HEK293T (cell line): Measurements from ENCODE around the gene MACROD2.
A peak's percentile ranks its signal among the peaks of the same experiment; 100 is the strongest.

Experiments used
- CTCF ChIA-PET: fragments of 350-600 bp; formaldehyde crosslinking; extraction: SDS; loops from one replicate; lab custom pipeline; 2021; ENCODE audit warnings: antibody characterized with exemption, inconsistent platforms; lab: Yijun Ruan, JAX
- POLR2A ChIA-PET: fragments of 350-600 bp; formaldehyde crosslinking; extraction: SDS; loops from one replicate; lab custom pipeline; 2020; ENCODE audit warnings: antibody characterized with exemption, inconsistent platforms; lab: Yijun Ruan, JAX
- DNase-seq: peaks from one replicate; pipeline ENCODE4 v3.0.0; 2012; ENCODE audit warnings: mixed read lengths; ENCODE audit errors: extremely low spot score
- ARNT ChIP-seq: fragments of 450-650 bp; IDR thresholded peaks from 2 replicates; pipeline ENCODE4 v1.6.1; 2017; ENCODE audit warnings: mild to moderate bottlenecking
- BHLHE40 ChIP-seq: fragments of 450-650 bp; IDR thresholded peaks from 2 replicates; pipeline ENCODE4 v1.6.1; 2016; ENCODE audit warnings: mild to moderate bottlenecking, moderate library complexity, borderline replicate concordance
- CTBP1 ChIP-seq: fragments of 450-650 bp; IDR thresholded peaks from 2 replicates; pipeline ENCODE4 v1.6.1; 2016; ENCODE audit warnings: borderline replicate concordance
- ELF4 ChIP-seq: fragments of 450-650 bp; IDR thresholded peaks from 2 replicates; pipeline ENCODE4 v1.6.1; 2017; ENCODE audit warnings: antibody characterized with exemption
- FOXA1 ChIP-seq: fragments of 450-650 bp; IDR thresholded peaks from 2 replicates; pipeline ENCODE4 v1.6.1; 2016; ENCODE audit warnings: mild to moderate bottlenecking
- FOXK2 ChIP-seq: fragments of 450-650 bp; IDR thresholded peaks from 2 replicates; pipeline ENCODE4 v1.6.1; 2016; ENCODE audit warnings: mild to moderate bottlenecking
- FOXM1 ChIP-seq: fragments of 450-650 bp; IDR thresholded peaks from 2 replicates; pipeline ENCODE4 v1.6.1; 2017; ENCODE audit warnings: mild to moderate bottlenecking, borderline replicate concordance
- HDGF ChIP-seq: fragments of 450-650 bp; IDR thresholded peaks from 2 replicates; pipeline ENCODE4 v1.6.1; 2017; ENCODE audit warnings: antibody characterized with exemption, borderline replicate concordance
- L3MBTL2 ChIP-seq: fragments of 450-650 bp; conservative IDR thresholded peaks from 2 replicates; pipeline ENCODE4 v1.6.1; 2016; ENCODE audit warnings: mild to moderate bottlenecking
- LEF1 ChIP-seq: fragments of 450-650 bp; IDR thresholded peaks from 2 replicates; pipeline ENCODE4 v1.6.1; 2017; ENCODE audit warnings: mild to moderate bottlenecking, borderline replicate concordance
- NFRKB ChIP-seq: fragments of 450-650 bp; IDR thresholded peaks from 2 replicates; pipeline ENCODE4 v1.6.1; 2016; ENCODE audit warnings: mild to moderate bottlenecking, moderate library complexity
- SP1 ChIP-seq: fragments of 450-650 bp; IDR thresholded peaks from 2 replicates; pipeline ENCODE4 v1.6.1; 2017
- SUZ12 ChIP-seq: fragments of 450-650 bp; IDR thresholded peaks from 2 replicates; pipeline ENCODE4 v1.6.1; 2016; ENCODE audit warnings: mild to moderate bottlenecking
- TARDBP ChIP-seq: fragments of 450-650 bp; IDR thresholded peaks from 2 replicates; pipeline ENCODE4 v1.6.1; 2016
- ZNF384 ChIP-seq: fragments of 450-650 bp; IDR thresholded peaks from 2 replicates; pipeline ENCODE4 v1.6.1; 2016
- TF ChIP-seq, protein P1 (sequence below): fragments of 450-650 bp; IDR thresholded peaks from 2 replicates; pipeline ENCODE4 v1.6.1; 2016

Gene MACROD2

DNA sequence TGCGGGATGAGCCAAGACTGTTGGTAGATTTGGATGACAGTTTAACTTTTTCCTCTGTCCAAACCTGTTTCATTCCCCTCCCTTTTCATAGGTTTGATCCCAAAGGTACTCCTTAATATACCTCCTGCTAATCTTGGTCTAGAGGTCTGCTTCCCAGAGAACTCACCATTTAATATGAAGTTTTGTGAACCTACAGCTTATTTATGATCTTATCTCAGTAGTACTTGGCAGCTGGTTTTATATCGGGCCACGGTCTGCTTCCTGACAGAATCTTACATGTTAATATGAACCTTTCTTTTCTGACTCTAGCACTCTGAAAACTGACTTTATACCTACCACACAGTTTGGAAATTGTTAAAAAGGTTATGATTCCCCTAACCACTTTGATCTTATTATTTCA is 138.7 kb downstream of the MACROD2 start:
- no peak for TF ChIP-seq HDGF
- no peak for TF ChIP-seq TARDBP
- TF ChIP-seq L3MBTL2, result no peak
- no peak for TF ChIP-seq SP1
- TF ChIP-seq SUZ12, result no peak
- TF ChIP-seq BHLHE40, result no peak
- ChIA-PET POLR2A (no interaction called here), CTCF (no interaction called here)
- no peak for DNase-seq

DNA sequence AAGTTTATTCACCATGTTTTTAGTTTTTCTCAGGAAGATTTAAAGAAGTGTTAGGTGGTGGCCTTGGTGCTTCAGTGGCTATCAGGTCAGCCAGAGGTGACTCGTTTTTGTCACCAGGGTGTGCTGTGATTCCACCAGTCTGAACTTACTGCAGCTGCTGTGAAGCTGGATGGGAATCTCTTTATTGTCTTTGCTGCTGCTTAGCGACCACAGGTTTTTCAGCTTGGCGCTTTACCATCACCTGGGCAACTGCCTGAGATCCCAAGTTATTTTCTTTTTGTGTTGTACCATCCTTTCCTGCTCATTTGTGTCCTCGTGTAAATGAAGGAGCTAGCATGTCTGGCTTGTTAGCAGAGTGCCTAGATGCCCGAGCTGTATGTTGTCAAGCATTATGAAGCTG is 146.9 kb downstream of the MACROD2 start:
- CTCF ChIA-PET, result interaction anchor here (0.8 to 2.2 kb wide), 4 partner anchors 31 to 195 kb away, joined by 3 to 7 read pairs (median 6); partner anchors contain the start of gene FLRT3
- POLR2A ChIA-PET, result interaction anchor here (1.8 kb wide), 1 partner anchor 195 kb away, joined by 9 read pairs; the partner anchor contains the start of gene FLRT3
- DNase-seq, result peak; percentile 70
- TF ChIP-seq L3MBTL2 (no peak), TARDBP (no peak), CTBP1 (no peak), SUZ12 (no peak)

DNA sequence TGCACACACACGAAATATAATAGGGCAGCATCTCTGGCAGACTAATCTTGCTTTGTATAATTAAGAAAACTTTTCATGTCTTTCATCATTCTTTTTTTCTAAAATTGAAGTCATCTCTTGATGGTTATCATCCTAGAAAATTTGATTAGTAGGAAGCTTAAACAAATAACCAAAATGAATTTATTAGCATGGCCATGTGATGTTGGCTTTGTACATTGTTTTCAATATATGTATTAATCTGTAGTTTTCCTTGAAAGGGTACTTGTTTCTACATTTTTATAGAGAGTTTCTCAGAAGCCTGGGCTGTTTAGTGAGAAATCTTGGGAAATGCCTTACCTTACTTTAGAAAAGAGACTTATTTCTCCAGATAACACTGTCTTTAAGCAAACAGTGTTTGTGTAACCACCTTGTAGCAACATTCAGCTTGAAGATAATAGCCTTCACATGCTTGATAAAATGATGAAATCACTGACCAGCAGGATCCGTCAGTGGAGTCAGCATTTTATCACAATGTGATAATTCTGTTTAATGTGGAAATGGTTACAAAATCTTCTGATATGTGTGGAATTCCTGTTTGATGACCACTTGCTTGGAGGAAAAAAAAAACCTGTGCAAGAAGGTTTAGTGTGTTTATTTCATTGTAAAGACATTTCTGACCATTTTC is 147.8 kb downstream of the MACROD2 start:
- DNase-seq, result no peak
- POLR2A ChIA-PET, result interaction anchor here (0.5 to 1.8 kb wide), 2 partner anchors 194 to 323 kb away, joined by 4 to 9 read pairs; partner anchors contain the start of gene FLRT3
- CTCF ChIA-PET, result interaction anchor here (1.4 to 2.2 kb wide), 3 partner anchors 48 to 194 kb away, joined by 4 to 7 read pairs (median 7); partner anchors contain the start of gene FLRT3
- TF ChIP-seq L3MBTL2 (no peak), FOXK2 (no peak)

DNA sequence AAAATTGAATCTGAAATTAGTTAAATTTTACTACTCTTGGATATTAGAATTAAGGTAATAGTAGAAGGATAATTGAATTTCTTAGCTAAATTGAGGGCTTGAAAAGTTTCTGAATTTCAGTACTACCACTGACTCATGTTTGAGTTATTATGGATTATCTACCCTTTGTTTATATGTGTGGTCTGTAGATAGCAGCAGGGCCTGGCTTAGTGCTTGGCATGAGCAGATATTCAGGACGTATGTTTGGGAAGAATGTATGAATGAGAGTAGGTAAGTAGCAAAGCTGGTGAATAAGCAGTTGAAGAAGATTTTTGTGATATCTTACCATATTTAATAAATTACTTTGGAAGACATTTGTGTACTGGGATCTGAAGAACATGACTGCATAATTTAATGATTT is 152.7 kb downstream of the MACROD2 start:
- ChIA-PET POLR2A (no interaction called here), CTCF (interaction anchor here (0.6 kb wide), 1 partner anchor 136 kb away, joined by 3 read pairs; no protein-coding TSS in a partner anchor)
- TF ChIP-seq SP1, result no peak
- no peak for TF ChIP-seq SUZ12
- no peak for TF ChIP-seq BHLHE40
- no peak for DNase-seq

DNA sequence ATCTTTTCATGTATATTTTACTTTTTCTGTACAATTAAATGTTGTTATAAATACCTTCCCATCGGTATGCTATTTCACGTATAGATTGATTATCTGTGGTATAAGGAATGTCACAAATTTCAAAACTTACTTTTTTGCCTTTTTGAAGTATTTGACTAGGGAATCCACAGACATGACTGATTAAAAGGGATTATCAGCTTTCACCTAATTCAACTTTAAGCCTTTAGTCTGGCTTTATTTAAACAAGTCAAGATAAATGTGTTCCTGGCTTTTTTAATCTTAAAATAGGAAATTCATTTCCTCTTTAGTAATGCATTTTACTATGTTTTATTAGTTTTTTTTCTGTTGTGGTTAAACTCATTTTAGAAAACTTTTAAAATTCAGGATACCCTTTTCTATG is 160.0 kb downstream of the MACROD2 start:
- ChIA-PET POLR2A (interaction anchor here (1.1 kb wide), 1 partner anchor 10 kb away, joined by 3 read pairs; no protein-coding TSS in a partner anchor), CTCF (interaction anchor here (0.6 to 1.2 kb wide), 2 partner anchors 39 to 1278 kb away, joined by 3 to 8 read pairs; no protein-coding TSS in a partner anchor)
- no peak for DNase-seq
- TF ChIP-seq FOXA1 (no peak), BHLHE40 (no peak), FOXM1 (no peak), LEF1 (no peak), SP1 (no peak), CTBP1 (no peak), ZNF384 (no peak), TARDBP (no peak), L3MBTL2 (no peak), HDGF (no peak), NFRKB (no peak), ARNT (no peak), SUZ12 (no peak), ELF4 (no peak), FOXK2 (no peak)
- TF ChIP-seq, protein P1, sequence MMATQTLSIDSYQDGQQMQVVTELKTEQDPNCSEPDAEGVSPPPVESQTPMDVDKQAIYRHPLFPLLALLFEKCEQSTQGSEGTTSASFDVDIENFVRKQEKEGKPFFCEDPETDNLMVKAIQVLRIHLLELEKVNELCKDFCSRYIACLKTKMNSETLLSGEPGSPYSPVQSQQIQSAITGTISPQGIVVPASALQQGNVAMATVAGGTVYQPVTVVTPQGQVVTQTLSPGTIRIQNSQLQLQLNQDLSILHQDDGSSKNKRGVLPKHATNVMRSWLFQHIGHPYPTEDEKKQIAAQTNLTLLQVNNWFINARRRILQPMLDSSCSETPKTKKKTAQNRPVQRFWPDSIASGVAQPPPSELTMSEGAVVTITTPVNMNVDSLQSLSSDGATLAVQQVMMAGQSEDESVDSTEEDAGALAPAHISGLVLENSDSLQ, result no peak

DNA sequence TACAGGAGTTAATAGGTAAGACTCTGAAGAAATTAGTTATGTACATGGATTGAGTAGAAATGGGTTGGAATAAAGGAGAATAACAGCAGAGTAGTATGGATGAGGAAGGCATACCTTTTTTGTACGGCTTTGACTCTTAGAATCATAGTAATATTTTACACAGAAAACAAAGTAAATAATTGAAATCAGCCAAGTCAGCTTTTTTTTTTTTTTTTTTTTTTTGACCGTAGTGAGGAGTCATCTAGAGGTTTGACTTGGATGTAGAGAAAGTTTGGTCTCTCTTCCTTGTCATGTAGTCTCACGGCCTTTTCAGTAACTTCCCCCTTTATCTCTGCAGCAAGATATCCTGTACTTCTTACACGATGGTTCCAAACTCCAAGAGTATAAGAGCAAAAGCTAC is 183.2 kb downstream of the MACROD2 start:
- TF ChIP-seq CTBP1, result no peak
- no peak for TF ChIP-seq FOXA1
- no peak for TF ChIP-seq ARNT
- TF ChIP-seq NFRKB, result no peak
- no peak for TF ChIP-seq ZNF384
- no peak for TF ChIP-seq ELF4
- TF ChIP-seq FOXM1, result no peak
- TF ChIP-seq LEF1, result no peak
- TF ChIP-seq, protein P1, result no peak
- TF ChIP-seq TARDBP, result no peak
- TF ChIP-seq SUZ12, result no peak
- CTCF ChIA-PET, result no interaction called here
- no peak for DNase-seq
- POLR2A ChIA-PET, result no interaction called here

DNA sequence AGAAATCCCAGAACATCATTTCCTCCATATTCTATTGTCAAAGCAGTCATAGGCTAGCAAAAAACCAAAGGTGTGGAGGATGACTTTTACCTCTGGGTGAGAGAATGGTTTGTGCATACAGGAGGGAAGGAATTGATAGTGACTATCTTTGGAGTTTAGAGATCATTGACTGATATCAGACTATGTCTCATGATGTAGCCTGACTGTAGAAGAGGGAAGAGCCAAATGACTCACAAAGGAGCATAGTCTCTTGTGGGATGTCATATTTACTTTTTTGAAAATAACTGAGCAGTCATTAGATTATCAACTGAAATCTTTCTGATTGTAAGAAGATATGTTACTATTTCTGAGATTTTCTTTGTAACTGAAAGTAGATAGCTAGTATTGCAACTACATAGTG is 183.6 kb downstream of the MACROD2 start:
- TF ChIP-seq FOXA1 (no peak), CTBP1 (no peak), SP1 (no peak)
- DNase-seq, result no peak
- ChIA-PET POLR2A (no interaction called here), CTCF (no interaction called here)
